GM12872 (cell line): Measurements from ENCODE around the gene DUS2.

Source experiments
- TF ChIP-seq, protein P1 (sequence below): IDR thresholded peaks from 3 replicates; pipeline ENCODE4 v1.5.1; 2011; ENCODE audit warnings: low read depth, mild to moderate bottlenecking, low read length, moderate library complexity; ENCODE audit not compliant: insufficient read depth

DUS2 gene

DNA sequence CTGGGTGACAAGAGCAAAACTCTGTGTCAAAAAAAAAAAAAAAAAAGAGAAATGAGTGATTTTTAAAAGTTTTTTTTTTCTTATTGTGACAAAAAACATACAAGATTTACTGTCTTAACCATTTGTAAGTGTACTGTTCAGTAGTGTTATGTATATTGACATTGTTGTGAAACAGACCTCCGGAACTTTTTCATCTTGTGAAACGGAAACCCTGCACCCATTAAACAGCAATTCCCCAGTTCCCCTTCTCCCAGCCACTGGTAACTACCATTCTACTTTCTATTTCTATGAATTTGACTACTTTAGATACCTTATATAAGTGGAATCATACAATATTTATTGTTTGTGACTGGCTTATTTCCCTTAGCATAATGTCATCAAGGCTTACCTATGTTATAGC lies 18.7 kb downstream of the DUS2 start:
- TF ChIP-seq, protein P1, sequence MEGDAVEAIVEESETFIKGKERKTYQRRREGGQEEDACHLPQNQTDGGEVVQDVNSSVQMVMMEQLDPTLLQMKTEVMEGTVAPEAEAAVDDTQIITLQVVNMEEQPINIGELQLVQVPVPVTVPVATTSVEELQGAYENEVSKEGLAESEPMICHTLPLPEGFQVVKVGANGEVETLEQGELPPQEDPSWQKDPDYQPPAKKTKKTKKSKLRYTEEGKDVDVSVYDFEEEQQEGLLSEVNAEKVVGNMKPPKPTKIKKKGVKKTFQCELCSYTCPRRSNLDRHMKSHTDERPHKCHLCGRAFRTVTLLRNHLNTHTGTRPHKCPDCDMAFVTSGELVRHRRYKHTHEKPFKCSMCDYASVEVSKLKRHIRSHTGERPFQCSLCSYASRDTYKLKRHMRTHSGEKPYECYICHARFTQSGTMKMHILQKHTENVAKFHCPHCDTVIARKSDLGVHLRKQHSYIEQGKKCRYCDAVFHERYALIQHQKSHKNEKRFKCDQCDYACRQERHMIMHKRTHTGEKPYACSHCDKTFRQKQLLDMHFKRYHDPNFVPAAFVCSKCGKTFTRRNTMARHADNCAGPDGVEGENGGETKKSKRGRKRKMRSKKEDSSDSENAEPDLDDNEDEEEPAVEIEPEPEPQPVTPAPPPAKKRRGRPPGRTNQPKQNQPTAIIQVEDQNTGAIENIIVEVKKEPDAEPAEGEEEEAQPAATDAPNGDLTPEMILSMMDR: no peak

- TF ChIP-seq, protein P1: no peak
Observed at GRCh38 chr16:68046106-68046505, 23.0 kb downstream of the DUS2 start.

DNA sequence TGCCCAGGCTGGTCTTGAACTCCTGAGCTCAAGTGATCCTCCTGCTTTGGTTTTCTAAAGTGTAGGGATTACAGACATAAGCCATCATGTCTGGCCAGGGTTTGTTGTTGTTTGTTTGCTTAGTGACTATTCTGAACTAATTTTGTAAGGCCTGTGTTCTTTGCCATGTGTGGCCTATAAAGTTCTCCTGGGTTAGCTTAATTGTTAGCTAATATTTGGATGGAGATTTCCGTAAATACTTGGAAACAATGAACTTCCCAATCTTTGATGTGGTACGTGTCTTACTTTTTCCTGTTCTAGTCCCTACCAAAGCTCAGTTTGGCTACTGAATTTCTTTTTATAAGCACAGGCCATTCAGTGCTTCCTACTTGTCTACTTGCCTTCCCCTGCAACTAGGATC lies 24.9 kb downstream of the DUS2 start:
- TF ChIP-seq, protein P1: no peak

DNA sequence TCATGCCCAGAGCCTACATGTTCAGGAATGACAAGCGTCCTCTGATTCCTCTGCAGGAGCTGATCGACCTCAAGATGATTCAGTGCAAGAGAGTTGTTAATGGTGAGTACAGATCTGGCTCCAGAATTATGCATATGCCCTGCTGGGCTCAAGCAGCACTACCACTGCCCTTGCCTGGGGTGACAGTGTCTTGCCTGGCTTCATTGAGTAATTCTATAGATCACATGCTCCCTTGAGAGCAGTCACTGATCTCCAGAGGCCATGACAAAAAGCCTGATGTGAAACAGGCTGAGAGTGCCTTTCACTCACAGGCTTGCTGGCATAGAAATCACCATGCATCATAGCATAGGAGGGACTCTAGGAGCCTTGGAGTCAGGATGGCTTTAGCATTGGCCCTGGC lies 26.4 kb downstream of the DUS2 start:
- TF ChIP-seq, protein P1: no peak

- TF ChIP-seq, protein P1: no peak
Observed at GRCh38 chr16:68055395-68055794, 32.3 kb downstream of the DUS2 start.

- TF ChIP-seq, protein P1: no peak
Observed at GRCh38 chr16:68059804-68060203, 36.7 kb downstream of the DUS2 start.

- TF ChIP-seq, protein P1: no peak
Observed at GRCh38 chr16:68061396-68061795, 38.3 kb downstream of the DUS2 start.

DNA sequence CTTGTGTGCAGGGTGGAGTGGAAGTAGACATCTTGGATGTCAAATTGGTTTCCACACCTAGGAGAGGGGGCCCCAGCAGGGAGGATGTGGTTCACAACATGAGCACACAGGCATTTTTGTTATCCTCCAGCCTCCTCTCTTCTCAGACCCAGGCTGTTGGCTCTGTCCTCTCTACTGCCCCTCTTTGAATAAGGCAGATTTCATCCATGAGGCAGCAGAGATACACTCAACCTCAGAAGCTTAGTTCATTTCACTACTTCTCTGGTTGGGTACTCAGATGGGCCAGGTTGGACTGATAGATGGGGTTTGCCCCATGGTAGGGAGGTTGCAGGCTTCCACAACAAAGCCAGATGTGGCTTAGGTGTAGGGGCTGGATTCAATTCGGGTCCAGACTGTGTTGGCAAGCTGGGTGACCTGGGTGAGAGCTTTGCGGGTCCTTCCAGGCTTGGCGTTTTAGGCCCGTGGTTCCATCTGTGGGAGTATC lies 39.9 kb downstream of the DUS2 start:
- TF ChIP-seq, protein P1: no peak
